Muscle of back (tissue), 11 donors: ENCODE data around the gene NUP210L. TPM values are rescaled to one million over a fixed set of nuclear protein-coding genes. Genes with fewer than 3 reads are reported as not detected.
"Not testable (repeated sequence)": the region's sequence is repeated elsewhere in the genome, so short reads cannot be mapped to it uniquely, and the experiment has no call there.

Experiments used
- DNase-seq, 3 donors: peaks; one replicate each; pipeline versions ENCODE4 v3.0.0 to v3.0.0-alpha.2; 2013
- polyA plus RNA-seq, 10 donors: library from polyadenylated mRNA; unstranded; fragments of 120-200 nt; gene quantifications; one replicate each; pipeline ENCODE4 v1.2.1, GENCODE V29; 2013; ENCODE audit not compliant: insufficient read length in 10 of 10

Gene NUP210L
- polyA plus RNA-seq, 10 donors: 0.07 to 0.18 (median 0.09) TPM; not detected in 4

- DNase-seq: no peak
Observed at GRCh38 chr1:154170547-154171222, 15.8 kb upstream of the NUP210L start.

- no peak for DNase-seq
Observed at GRCh38 chr1:154167461-154167860, 12.6 kb upstream of the NUP210L start.

- DNase-seq: no peak
Observed at GRCh38 chr1:154166207-154166606, 11.3 kb upstream of the NUP210L start.

GRCh38 chr1:154159554-154159953, 4.7 kb upstream of the NUP210L start:
- no peak for DNase-seq

- DNase-seq: no peak
Observed at GRCh38 chr1:154158307-154159125, 3.6 kb upstream of the NUP210L start.

GRCh38 chr1:154157520-154158306, 2.8 kb upstream of the NUP210L start:
- no peak for DNase-seq

- DNase-seq: peak in 2 of 3 donors; percentile 19 to 55
Observed at GRCh38 chr1:154155251-154155650, 378 bp upstream of the NUP210L start.

- no peak for DNase-seq
Observed at GRCh38 chr1:154154053-154154452, 820 bp downstream of the NUP210L start.

- no peak for DNase-seq
Observed at GRCh38 chr1:154151311-154151710, 3.6 kb downstream of the NUP210L start.

GRCh38 chr1:154148807-154149206, 6.1 kb downstream of the NUP210L start:
- DNase-seq: no peak

- DNase-seq: not testable (repeated sequence)
Observed at GRCh38 chr1:154147505-154147904, 7.4 kb downstream of the NUP210L start.

GRCh38 chr1:154145986-154146385, 8.9 kb downstream of the NUP210L start:
- DNase-seq: no peak

- no peak for DNase-seq
Observed at GRCh38 chr1:154142358-154142757, 12.5 kb downstream of the NUP210L start.

GRCh38 chr1:154141240-154141639, 13.6 kb downstream of the NUP210L start:
- no peak for DNase-seq

GRCh38 chr1:154137888-154138287, 17.0 kb downstream of the NUP210L start:
- no peak for DNase-seq

- no peak for DNase-seq
Observed at GRCh38 chr1:154133256-154133655, 21.6 kb downstream of the NUP210L start.

- no peak for DNase-seq
Observed at GRCh38 chr1:154129391-154129970, 25.4 kb downstream of the NUP210L start.

GRCh38 chr1:154123205-154123604, 31.7 kb downstream of the NUP210L start:
- DNase-seq: not testable (repeated sequence)

GRCh38 chr1:154117642-154118041, 37.2 kb downstream of the NUP210L start:
- no peak for DNase-seq

GRCh38 chr1:154115180-154115579, 39.7 kb downstream of the NUP210L start:
- no peak for DNase-seq

- no peak for DNase-seq
Observed at GRCh38 chr1:154104433-154105082, 50.3 kb downstream of the NUP210L start.
